ENCODE results near the gene GLO1.

GRCh38 chr6:38715016-38715689 is 12.2 kb upstream of the GLO1 start, which contains the start of gene DNAH8:
- TF ChIP-seq POLR2AphosphoS5 (IDR thresholded peaks at IDR 0.05; ENCODE audit: low read depth, low read length) (no peak), TAF1 (IDR thresholded peaks at IDR 0.05; ENCODE audit: borderline replicate concordance, insufficient read depth, low read length) (no peak), REST (IDR thresholded peaks at IDR 0.05; ENCODE audit: insufficient read depth in 1 of 2, low read depth in 2 of 2, low read length in 2 of 2) (no peak), SIN3A (IDR thresholded peaks at IDR 0.05; ENCODE audit: borderline replicate concordance, insufficient read depth, low read length) (no peak)
